Liver (tissue), 9 donors: ENCODE data around the gene COLEC11. TPM values are rescaled to one million over a fixed set of nuclear protein-coding genes. Genes with fewer than 3 reads are reported as not detected.

Experiments used
- DNase-seq: peaks from one replicate; pipeline ENCODE4 v3.0.0-alpha.2; 2017; ENCODE audit warnings: low spot score
- H3K27ac ChIP-seq, 2 donors: one replicate each; pipeline ENCODE4 v1.7.0; 2013; ENCODE audit warnings: inconsistent platforms in 2 of 2, low read length in 2 of 2, control low read depth in 1 of 2, low read depth in 1 of 2, mild to moderate bottlenecking in 1 of 2
- H3K27me3 ChIP-seq, 4 donors: one replicate each; pipeline versions ENCODE4 v1.6.1 to v1.7.0; 2013; ENCODE audit warnings: low read length in 3 of 4, inconsistent platforms in 1 of 4, mild to moderate bottlenecking in 1 of 4, moderate library complexity in 1 of 4; ENCODE audit not compliant: control insufficient read depth in 4 of 4, insufficient read depth in 4 of 4
- H3K36me3 ChIP-seq, 4 donors: one replicate each; pipeline versions ENCODE4 v1.6.1 to v1.7.0; 2013; ENCODE audit warnings: low read length in 3 of 4, mild to moderate bottlenecking in 3 of 4, low read depth in 1 of 4, moderate library complexity in 1 of 4; ENCODE audit not compliant: control insufficient read depth in 4 of 4, insufficient read depth in 3 of 4
- H3K4me1 ChIP-seq, 4 donors: one replicate each; pipeline versions ENCODE4 v1.6.1 to v1.7.0; 2013; ENCODE audit warnings: low read length in 3 of 4, mild to moderate bottlenecking in 3 of 4, moderate library complexity in 1 of 4; ENCODE audit not compliant: control insufficient read depth in 4 of 4, insufficient read depth in 4 of 4
- H3K4me3 ChIP-seq, 3 donors: one replicate each; pipeline versions ENCODE4 v1.6.1 to v1.7.0; 2013; ENCODE audit warnings: low read length in 3 of 3, control low read depth in 1 of 3, low read depth in 1 of 3, mild to moderate bottlenecking in 1 of 3
- H3K9ac ChIP-seq, 2 donors: one replicate each; pipeline ENCODE4 v1.7.0; 2013; ENCODE audit warnings: low read length in 2 of 2, mild to moderate bottlenecking in 2 of 2, moderate library complexity in 2 of 2, control low read depth in 1 of 2, low read depth in 1 of 2
- H3K9me3 ChIP-seq, 4 donors: one replicate each; pipeline versions ENCODE4 v1.6.1 to v1.7.0; 2013; ENCODE audit warnings: low read length in 3 of 4; ENCODE audit not compliant: control insufficient read depth in 4 of 4
- EGR1 ChIP-seq, 2 donors: IDR thresholded peaks; 2 replicates each; pipeline ENCODE4 v1.6.1; 2016 to 2018; ENCODE audit warnings: antibody characterized with exemption in 2 of 2, low read depth in 2 of 2
- FOXA1 ChIP-seq: IDR thresholded peaks from 2 replicates; pipeline ENCODE4 v1.6.1; 2016; ENCODE audit warnings: antibody characterized with exemption
- FOXA2 ChIP-seq: IDR thresholded peaks from 2 replicates; pipeline ENCODE4 v1.6.1; 2016; ENCODE audit warnings: antibody characterized with exemption
- JUND ChIP-seq, 2 donors: IDR thresholded peaks; 2 replicates each; pipeline ENCODE4 v1.6.1; 2016; ENCODE audit warnings: antibody characterized with exemption in 2 of 2
- NR2F2 ChIP-seq: IDR thresholded peaks from 2 replicates; pipeline ENCODE4 v1.6.1; 2016; ENCODE audit warnings: antibody characterized with exemption
- RAD21 ChIP-seq, 2 donors: IDR thresholded peaks; 2 replicates each; pipeline ENCODE4 v1.6.1; 2016; ENCODE audit warnings: antibody characterized with exemption in 2 of 2, mild to moderate bottlenecking in 2 of 2
- YY1 ChIP-seq: IDR thresholded peaks from 2 replicates; pipeline ENCODE4 v1.6.1; 2016; ENCODE audit warnings: antibody characterized with exemption, mild to moderate bottlenecking
- WGBS: extraction: QIAGEN DNeasy Blood & Tissue Kit; methylation state at CpG from one replicate; pipeline ENCODE4 v1.1.7; 2013; 5-methylcytosine and 5-hydroxymethylcytosine counted together
- polyA plus RNA-seq, 2 donors: library from polyadenylated mRNA; stranded (reverse) in 1 of 2; unstranded in 1 of 2; fragments of 200-250 nt in 1 of 2; fragments of >200 nt in 1 of 2; fragmentation: Nextera tagmentation in 1 of 2; extraction: Ambion mirVana in 1 of 2; gene quantifications; one replicate each; pipeline versions ENCODE4 v1.2.1 to v1.2.3, GENCODE V29; 2013 to 2015
- total RNA-seq, 2 donors: library from RNA; depleted of rRNA; stranded (reverse); fragments of >200 nt; gene quantifications; one replicate each; pipeline ENCODE4 v1.2.3, GENCODE V29; 2014
- TF ChIP-seq, protein P1 (sequence below): IDR thresholded peaks from 2 replicates; pipeline ENCODE4 v1.6.1; 2016; ENCODE audit warnings: antibody characterized with exemption
- TF ChIP-seq, protein P2 (sequence below): IDR thresholded peaks from 2 replicates; pipeline ENCODE4 v1.6.1; 2016; ENCODE audit warnings: antibody characterized with exemption, mild to moderate bottlenecking
- donor health status: healthy.
- donor health status: healthy.
- donor health status: healthy.
- donor health status: healthy.
- donor health status: healthy.

Gene COLEC11
- total and polyA plus RNA-seq, 4 donors: 31.0 to 100 (median 70.9) TPM

DNA sequence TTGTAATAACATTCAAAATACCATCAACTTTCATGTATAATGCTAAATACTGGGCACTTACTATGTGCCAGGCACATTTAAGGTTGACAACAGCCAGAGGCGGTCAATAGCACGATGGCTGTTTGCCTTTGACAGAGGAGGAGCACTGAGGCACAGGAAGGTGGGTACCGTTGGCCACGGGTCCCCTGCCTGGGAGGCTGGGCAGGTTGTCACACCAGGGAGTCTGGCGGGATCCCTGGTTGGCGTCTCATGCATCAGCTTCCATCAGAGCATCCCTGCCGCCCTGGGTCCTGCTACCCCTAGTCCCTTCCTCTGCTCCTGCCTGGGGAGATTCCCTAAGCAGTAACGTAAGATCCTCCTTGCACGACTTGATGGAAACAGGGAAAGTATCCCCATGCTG is 82.5 kb downstream of the COLEC11 start:
- Histone ChIP-seq H3K27ac (no peak overlapping the region), H3K27me3 (no peaks in the 10 kb centered on the region), H3K9ac (no peak overlapping the region), H3K4me3 (no peak overlapping the region), H3K9me3 (no peaks in the 10 kb centered on the region), H3K4me1 (no peaks in the 10 kb centered on the region), H3K36me3 (no peaks in the 10 kb centered on the region)
- 88% methylated on average over 9 of the region's 9 CpGs for WGBS
- DNase-seq: no peak
- TF ChIP-seq FOXA1: no peak
- TF ChIP-seq FOXA2: no peak
- TF ChIP-seq, protein P1, sequence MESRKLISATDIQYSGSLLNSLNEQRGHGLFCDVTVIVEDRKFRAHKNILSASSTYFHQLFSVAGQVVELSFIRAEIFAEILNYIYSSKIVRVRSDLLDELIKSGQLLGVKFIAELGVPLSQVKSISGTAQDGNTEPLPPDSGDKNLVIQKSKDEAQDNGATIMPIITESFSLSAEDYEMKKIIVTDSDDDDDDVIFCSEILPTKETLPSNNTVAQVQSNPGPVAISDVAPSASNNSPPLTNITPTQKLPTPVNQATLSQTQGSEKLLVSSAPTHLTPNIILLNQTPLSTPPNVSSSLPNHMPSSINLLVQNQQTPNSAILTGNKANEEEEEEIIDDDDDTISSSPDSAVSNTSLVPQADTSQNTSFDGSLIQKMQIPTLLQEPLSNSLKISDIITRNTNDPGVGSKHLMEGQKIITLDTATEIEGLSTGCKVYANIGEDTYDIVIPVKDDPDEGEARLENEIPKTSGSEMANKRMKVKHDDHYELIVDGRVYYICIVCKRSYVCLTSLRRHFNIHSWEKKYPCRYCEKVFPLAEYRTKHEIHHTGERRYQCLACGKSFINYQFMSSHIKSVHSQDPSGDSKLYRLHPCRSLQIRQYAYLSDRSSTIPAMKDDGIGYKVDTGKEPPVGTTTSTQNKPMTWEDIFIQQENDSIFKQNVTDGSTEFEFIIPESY: no peak
- no peak for TF ChIP-seq JUND (IDR thresholded peaks at IDR 0.05)

DNA sequence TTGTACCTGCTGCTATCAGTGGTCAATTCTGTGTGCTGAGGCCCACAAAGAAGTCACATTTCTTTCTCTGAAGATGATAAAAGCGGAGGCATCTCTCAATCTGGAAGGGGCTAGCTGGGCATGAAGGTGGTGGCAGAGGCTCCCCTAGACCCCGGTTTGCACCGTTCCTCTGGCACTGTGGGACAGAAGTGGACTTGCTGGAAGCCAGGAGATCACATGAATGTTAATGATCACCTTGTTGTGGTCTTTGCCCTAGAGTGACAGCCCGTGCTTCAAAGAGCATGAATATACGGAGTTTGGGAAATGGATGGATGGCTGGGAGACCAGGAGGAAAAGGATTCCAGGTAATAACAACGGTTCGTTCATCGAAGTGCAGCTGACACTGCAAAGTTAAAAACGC is 83.3 kb downstream of the COLEC11 start:
- H3K27ac ChIP-seq: no peak overlapping the region
- no peaks in the 10 kb centered on the region for H3K36me3 ChIP-seq

DNA sequence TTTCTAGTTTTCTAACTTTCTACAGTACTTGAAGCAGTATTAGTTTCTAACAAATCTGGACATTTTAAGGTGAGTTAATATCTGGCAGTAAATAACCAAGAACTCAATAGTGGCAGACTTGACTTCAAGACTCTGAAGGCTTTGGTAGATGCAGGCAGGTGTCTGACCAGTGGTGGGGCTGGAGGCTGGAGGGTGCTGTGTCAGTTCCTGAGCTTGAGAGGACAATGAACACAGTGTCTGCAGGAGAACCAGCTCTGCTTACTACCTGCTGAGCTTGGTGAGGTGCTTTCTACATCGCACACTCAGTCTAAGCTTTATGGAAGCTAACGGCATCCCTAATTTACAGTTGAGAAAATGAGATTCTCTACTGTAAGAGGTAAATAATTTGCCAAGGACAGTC is 84.3 kb downstream of the COLEC11 start:
- H3K36me3 ChIP-seq: no peaks in the 10 kb centered on the region
- no peaks in the 10 kb centered on the region for H3K9me3 ChIP-seq
- H3K4me3 ChIP-seq: no peak overlapping the region
- H3K27me3 ChIP-seq: no peaks in the 10 kb centered on the region
- no peak for TF ChIP-seq NR2F2
- TF ChIP-seq, protein P2, sequence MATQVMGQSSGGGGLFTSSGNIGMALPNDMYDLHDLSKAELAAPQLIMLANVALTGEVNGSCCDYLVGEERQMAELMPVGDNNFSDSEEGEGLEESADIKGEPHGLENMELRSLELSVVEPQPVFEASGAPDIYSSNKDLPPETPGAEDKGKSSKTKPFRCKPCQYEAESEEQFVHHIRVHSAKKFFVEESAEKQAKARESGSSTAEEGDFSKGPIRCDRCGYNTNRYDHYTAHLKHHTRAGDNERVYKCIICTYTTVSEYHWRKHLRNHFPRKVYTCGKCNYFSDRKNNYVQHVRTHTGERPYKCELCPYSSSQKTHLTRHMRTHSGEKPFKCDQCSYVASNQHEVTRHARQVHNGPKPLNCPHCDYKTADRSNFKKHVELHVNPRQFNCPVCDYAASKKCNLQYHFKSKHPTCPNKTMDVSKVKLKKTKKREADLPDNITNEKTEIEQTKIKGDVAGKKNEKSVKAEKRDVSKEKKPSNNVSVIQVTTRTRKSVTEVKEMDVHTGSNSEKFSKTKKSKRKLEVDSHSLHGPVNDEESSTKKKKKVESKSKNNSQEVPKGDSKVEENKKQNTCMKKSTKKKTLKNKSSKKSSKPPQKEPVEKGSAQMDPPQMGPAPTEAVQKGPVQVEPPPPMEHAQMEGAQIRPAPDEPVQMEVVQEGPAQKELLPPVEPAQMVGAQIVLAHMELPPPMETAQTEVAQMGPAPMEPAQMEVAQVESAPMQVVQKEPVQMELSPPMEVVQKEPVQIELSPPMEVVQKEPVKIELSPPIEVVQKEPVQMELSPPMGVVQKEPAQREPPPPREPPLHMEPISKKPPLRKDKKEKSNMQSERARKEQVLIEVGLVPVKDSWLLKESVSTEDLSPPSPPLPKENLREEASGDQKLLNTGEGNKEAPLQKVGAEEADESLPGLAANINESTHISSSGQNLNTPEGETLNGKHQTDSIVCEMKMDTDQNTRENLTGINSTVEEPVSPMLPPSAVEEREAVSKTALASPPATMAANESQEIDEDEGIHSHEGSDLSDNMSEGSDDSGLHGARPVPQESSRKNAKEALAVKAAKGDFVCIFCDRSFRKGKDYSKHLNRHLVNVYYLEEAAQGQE: no peak
- TF ChIP-seq RAD21 (IDR thresholded peaks at IDR 0.05): no peak
- DNase-seq: no peak
- no peak overlapping the region for H3K9ac ChIP-seq
- H3K27ac ChIP-seq: no peak overlapping the region
- WGBS: 95% methylated on average over 2 of the region's 2 CpGs
- H3K4me1 ChIP-seq: no peaks in the 10 kb centered on the region

More for the DNA sequence above, 83.3 kb downstream of the COLEC11 start:
- DNase-seq: no peak
- no peaks in the 10 kb centered on the region for H3K9me3 ChIP-seq
- WGBS: 64% methylated on average over 9 of the region's 9 CpGs
- H3K9ac ChIP-seq: no peak overlapping the region
- H3K27me3 ChIP-seq: no peaks in the 10 kb centered on the region
- no peak overlapping the region for H3K4me3 ChIP-seq
- H3K4me1 ChIP-seq: no peaks in the 10 kb centered on the region
- TF ChIP-seq YY1: no peak
- no peak for TF ChIP-seq JUND (IDR thresholded peaks at IDR 0.05)
- no peak for TF ChIP-seq EGR1 (IDR thresholded peaks at IDR 0.05; ENCODE audit: low read depth in 2 of 2)
- no peak for TF ChIP-seq RAD21 (IDR thresholded peaks at IDR 0.05)
- TF ChIP-seq FOXA2: no peak
